Natural killer cell treated with Interleukin-12 subunit alpha and Interleukin-12 subunit beta and Interleukin-15 and Interleukin-18, amount 100 ng/mL, for 72 hours (primary cell): ENCODE results near the gene NUBPL. TPM values are rescaled to one million over a fixed set of nuclear protein-coding genes. Genes with fewer than 3 reads are reported as not detected.
"Not testable (repeated sequence)": the region's sequence is repeated elsewhere in the genome, so short reads cannot be mapped to it uniquely, and the experiment has no call there.

Source experiments
- ATAC-seq, 2 donors: fragments of 150-1000 bp; cut with Tn5 transposase in 1 of 2; sonication (Bioruptor Pico), chemical (Tn5 transposase) in 1 of 2; 2 replicates each; pipeline ENCODE4 v1.10.0; 2021
- DNase-seq: peaks from one replicate; pipeline ENCODE4 v3.0.0; 2022; ENCODE audit warnings: low spot score
- H3K27ac Mint-ChIP-seq, 2 donors: 1 replicate in 1 of 2; 2 replicates in 1 of 2; pipeline ENCODE4 v1.8.0; 2022; ENCODE audit warnings: mixed read lengths in 2 of 2, mild to moderate bottlenecking in 1 of 2, moderate library complexity in 1 of 2
- H3K27me3 Mint-ChIP-seq, 2 donors: 1 replicate in 1 of 2; 2 replicates in 1 of 2; pipeline ENCODE4 v1.8.0; 2022; ENCODE audit warnings: mixed read lengths in 2 of 2
- H3K36me3 Mint-ChIP-seq: one replicate; pipeline ENCODE4 v1.8.0; 2022; ENCODE audit warnings: mixed read lengths
- H3K4me1 Mint-ChIP-seq, 2 donors: 1 replicate in 1 of 2; 2 replicates in 1 of 2; pipeline ENCODE4 v1.8.0; 2022; ENCODE audit warnings: low read depth in 2 of 2, mixed read lengths in 2 of 2, mild to moderate bottlenecking in 1 of 2
- H3K4me3 Mint-ChIP-seq: one replicate; pipeline ENCODE4 v1.8.0; 2022; ENCODE audit warnings: mixed read lengths
- H3K9me3 Mint-ChIP-seq: 2 replicates; pipeline ENCODE4 v1.8.0; 2022; ENCODE audit warnings: mixed read lengths
- total RNA-seq, 2 donors: library from RNA; stranded (reverse); gene quantifications; one replicate each; pipeline ENCODE4 v1.2.3, GENCODE V29; 2022

The NUBPL gene
- total RNA-seq, 2 donors from 2014 or later, result 9.0 to 12.3 TPM

DNA sequence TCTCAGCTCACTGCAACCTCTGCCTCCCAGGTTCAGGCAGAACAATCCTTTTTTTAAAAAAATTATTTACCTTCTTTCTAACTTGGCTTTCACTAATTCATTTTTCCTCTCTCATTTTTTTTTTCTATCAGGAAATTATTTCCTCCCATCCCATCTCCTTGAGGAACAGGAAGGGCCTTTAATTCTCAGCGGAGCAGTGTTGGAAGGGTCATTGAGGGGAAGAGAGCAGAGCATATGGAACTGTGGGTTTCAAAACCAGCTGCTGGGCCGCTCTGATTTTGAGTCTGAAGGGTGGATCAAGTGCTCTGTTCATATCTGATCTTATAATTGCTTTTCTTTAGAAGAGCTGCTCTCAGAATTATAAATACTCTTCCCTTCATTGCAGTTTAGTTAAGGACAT lies 29.0 kb downstream of the NUBPL start:
- DNase-seq, result no peak
- no peaks in the 10 kb centered on the region for H3K36me3 Mint-ChIP-seq
- H3K27ac Mint-ChIP-seq, result no peak overlapping the region

DNA sequence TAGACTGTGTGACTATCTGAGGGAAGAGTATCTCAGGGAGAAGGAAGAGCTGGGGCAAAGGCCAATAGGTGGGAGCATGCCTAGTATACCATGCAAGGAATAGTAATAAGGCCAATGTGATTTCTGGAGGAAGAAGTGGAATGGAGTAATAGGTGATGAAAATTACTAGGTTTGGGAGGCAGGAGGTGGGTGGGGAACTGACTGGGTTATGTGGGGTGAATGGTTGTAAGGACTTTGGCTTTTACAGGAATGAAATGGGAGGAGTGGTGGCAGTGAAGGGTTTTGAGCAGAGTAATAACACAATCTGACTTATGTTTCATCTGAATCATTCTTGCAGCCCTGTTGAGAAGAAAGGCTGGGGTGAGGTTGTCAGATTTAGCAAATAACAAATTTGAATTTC lies 30.9 kb downstream of the NUBPL start:
- no peak overlapping the region for H3K4me3 Mint-ChIP-seq
- no peak overlapping the region for H3K27ac Mint-ChIP-seq
- H3K4me1 Mint-ChIP-seq, result no peaks in the 10 kb centered on the region

More for the DNA sequence above, 29.0 kb downstream of the NUBPL start:
- H3K4me3 Mint-ChIP-seq, result no peak overlapping the region
- no peaks in the 10 kb centered on the region for H3K4me1 Mint-ChIP-seq
- H3K9me3 Mint-ChIP-seq, result no peaks in the 10 kb centered on the region
- no peaks in the 10 kb centered on the region for H3K27me3 Mint-ChIP-seq
- no peak for ATAC-seq

GRCh38 chr14:31592631-31593030 lies 31.4 kb downstream of the NUBPL start:
- H3K27ac Mint-ChIP-seq, result no peak overlapping the region
- H3K27me3 Mint-ChIP-seq, result no peaks in the 10 kb centered on the region
- no peak overlapping the region for H3K4me3 Mint-ChIP-seq
- H3K9me3 Mint-ChIP-seq, result no peaks in the 10 kb centered on the region
- DNase-seq (no peak), ATAC-seq (no peak)
- no peaks in the 10 kb centered on the region for H3K36me3 Mint-ChIP-seq
- no peaks in the 10 kb centered on the region for H3K4me1 Mint-ChIP-seq

More for the DNA sequence above, 30.9 kb downstream of the NUBPL start:
- Mint-ChIP-seq H3K9me3 (no peaks in the 10 kb centered on the region), H3K27me3 (no peaks in the 10 kb centered on the region), H3K36me3 (no peaks in the 10 kb centered on the region)
- no peak for DNase-seq
- no peak for ATAC-seq

GRCh38 chr14:31596342-31597095 lies 35.3 kb downstream of the NUBPL start:
- DNase-seq, result no peak
- Mint-ChIP-seq H3K4me1 (no peaks in the 10 kb centered on the region), H3K4me3 (no peak overlapping the region), H3K27ac (no peak overlapping the region), H3K9me3 (no peaks in the 10 kb centered on the region), H3K27me3 (no peaks in the 10 kb centered on the region), H3K36me3 (peaks cover 6% of the 10 kb centered on the region)
- ATAC-seq, result no peak

DNA sequence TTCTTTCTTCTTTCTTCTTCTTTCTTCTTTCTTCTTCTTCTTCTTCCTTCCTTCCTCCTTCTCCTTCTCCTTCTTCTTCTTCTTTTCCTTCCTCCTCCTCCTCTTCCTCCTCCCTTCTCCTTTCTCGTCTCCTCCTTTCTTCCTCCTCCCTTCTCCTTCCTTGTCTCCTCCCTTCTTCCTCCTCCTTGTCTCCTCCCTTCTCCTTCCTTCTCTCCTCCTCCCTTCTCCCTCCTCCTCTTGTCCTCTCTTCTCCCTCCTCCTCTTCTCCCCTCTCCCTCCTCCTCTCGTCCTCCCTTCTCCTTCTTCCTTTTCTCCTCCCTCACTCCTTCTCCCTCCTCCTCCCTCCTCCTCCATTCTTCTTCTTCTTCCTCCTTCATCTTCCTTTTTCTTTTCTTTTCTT lies 44.5 kb downstream of the NUBPL start:
- H3K27me3 Mint-ChIP-seq, result no peaks in the 10 kb centered on the region
- no peak overlapping the region for H3K4me3 Mint-ChIP-seq
- no peak for DNase-seq
- no peak for ATAC-seq
- H3K9me3 Mint-ChIP-seq, result peaks cover 6% of the 10 kb centered on the region
- H3K36me3 Mint-ChIP-seq, result peaks cover 28% of the 10 kb centered on the region
- H3K27ac Mint-ChIP-seq, result no peak overlapping the region
- H3K4me1 Mint-ChIP-seq, result peaks cover 0 to 3% of the 10 kb centered on the region in 2 donors

DNA sequence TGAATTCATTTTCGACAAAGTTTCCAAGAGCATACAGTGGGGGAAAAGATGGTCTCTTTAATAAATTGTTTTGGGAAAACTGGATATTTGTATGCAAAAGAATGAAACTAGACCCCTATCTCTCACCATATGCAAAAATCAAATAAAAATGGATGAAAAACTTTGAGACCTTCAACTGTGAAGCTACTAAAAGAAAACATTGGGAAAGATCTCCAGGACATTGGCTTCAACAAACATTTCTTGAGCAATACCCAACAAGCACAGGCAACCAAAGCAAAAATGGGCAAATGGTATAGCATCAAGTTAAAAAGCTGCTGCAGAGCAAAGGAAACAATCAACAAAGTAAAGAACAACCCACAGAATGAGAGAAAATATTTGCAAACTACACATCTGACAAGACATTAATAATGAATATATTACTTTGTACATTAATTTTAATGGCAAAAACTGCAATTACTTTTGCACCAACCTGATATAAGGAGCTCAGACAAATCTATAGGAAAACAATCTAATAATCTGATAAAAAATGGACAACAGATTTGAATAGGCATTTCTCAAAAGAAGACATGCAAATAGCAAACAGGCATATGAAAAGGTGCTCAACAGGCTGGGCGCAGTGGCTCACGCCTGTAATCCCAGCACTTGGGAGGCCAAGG lies 50.7 kb downstream of the NUBPL start:
- Mint-ChIP-seq H3K27ac (no peak overlapping the region), H3K9me3 (peaks cover 18% of the 10 kb centered on the region), H3K4me1 (peaks cover 0 to 5% of the 10 kb centered on the region in 2 donors), H3K36me3 (peaks cover 23% of the 10 kb centered on the region), H3K27me3 (no peaks in the 10 kb centered on the region), H3K4me3 (no peak overlapping the region)
- DNase-seq (no peak), ATAC-seq (no peak)

DNA sequence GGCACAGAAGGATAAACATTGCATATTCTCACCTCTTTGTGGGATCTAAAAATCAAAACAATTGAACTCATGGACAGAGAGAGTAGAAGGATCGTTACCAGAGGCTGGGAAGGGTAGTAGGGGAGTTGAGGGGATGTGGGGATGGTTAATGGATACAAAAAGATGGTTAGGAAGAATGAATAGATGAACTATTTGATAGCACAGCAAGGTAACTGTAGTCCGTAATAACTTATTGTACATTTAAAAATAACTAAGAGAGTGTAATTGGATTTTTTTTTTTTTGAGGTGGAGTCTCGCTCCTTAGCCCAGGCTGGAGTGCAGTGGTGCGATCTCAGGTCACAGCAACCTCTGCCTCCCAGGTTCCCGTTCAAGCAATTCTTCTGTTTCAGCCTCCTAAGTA lies 52.0 kb downstream of the NUBPL start:
- Mint-ChIP-seq H3K27ac (no peak overlapping the region), H3K27me3 (no peaks in the 10 kb centered on the region), H3K9me3 (peaks cover 25% of the 10 kb centered on the region), H3K4me1 (peaks cover 0 to 3% of the 10 kb centered on the region in 2 donors), H3K36me3 (peaks cover 17% of the 10 kb centered on the region), H3K4me3 (no peak overlapping the region)
- ATAC-seq (no peak), DNase-seq (no peak)

GRCh38 chr14:31618884-31619283 lies 57.7 kb downstream of the NUBPL start:
- DNase-seq, ATAC-seq, H3K4me1 Mint-ChIP-seq, H3K4me3 Mint-ChIP-seq, H3K27ac Mint-ChIP-seq, H3K27me3 Mint-ChIP-seq: not testable (repeated sequence)
- H3K36me3 Mint-ChIP-seq, result peaks cover 36% of the 10 kb centered on the region
- H3K9me3 Mint-ChIP-seq, result peaks cover 33% of the 10 kb centered on the region

DNA sequence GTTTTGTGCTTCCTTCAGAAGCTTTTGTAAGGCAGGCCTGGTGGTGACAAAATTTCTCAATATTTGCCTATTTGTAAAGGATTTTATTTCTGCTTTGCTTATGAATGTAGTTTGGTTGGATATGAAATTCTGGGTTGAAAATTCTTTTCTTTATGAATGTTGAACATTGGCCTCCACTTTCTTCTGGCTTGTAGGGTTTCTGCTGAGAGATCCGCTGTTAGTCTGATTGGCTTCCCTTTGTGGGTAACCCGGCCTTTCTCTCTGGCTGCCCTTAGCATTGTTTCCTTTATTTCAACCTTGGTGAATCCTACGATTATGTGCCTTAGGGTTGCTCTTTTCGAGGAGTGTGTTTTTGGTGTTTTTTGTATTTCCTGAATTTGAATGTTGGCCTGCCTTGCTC lies 58.2 kb downstream of the NUBPL start:
- H3K9me3 Mint-ChIP-seq, result peaks cover 37% of the 10 kb centered on the region
- H3K4me1 Mint-ChIP-seq, result peaks cover 0 to 9% of the 10 kb centered on the region in 2 donors
- DNase-seq, result no peak
- H3K4me3 Mint-ChIP-seq, result no peak overlapping the region
- H3K36me3 Mint-ChIP-seq, result peaks cover 40% of the 10 kb centered on the region
- no peaks in the 10 kb centered on the region for H3K27me3 Mint-ChIP-seq
- ATAC-seq, result no peak
- H3K27ac Mint-ChIP-seq, result no peak overlapping the region

- ATAC-seq, H3K4me1 Mint-ChIP-seq, H3K27ac Mint-ChIP-seq, H3K4me3 Mint-ChIP-seq, H3K27me3 Mint-ChIP-seq, DNase-seq: not testable (repeated sequence)
- H3K9me3 Mint-ChIP-seq, result peaks cover 33% of the 10 kb centered on the region
- peaks cover 40% of the 10 kb centered on the region for H3K36me3 Mint-ChIP-seq
Measured at GRCh38 chr14:31620898-31621297, 59.7 kb downstream of the NUBPL start.

GRCh38 chr14:31622060-31622459 lies 60.9 kb downstream of the NUBPL start:
- H3K4me3 Mint-ChIP-seq, result no peak overlapping the region
- H3K27me3 Mint-ChIP-seq, result no peaks in the 10 kb centered on the region
- ATAC-seq (no peak), DNase-seq (no peak)
- peaks cover 0 to 6% of the 10 kb centered on the region in 2 donors for H3K4me1 Mint-ChIP-seq
- H3K36me3 Mint-ChIP-seq, result peaks cover 40% of the 10 kb centered on the region
- H3K27ac Mint-ChIP-seq, result no peak overlapping the region
- peaks cover 31% of the 10 kb centered on the region for H3K9me3 Mint-ChIP-seq

GRCh38 chr14:31652900-31653299 lies 91.7 kb downstream of the NUBPL start:
- not testable (repeated sequence) for H3K27ac Mint-ChIP-seq, H3K27me3 Mint-ChIP-seq, DNase-seq, H3K4me1 Mint-ChIP-seq, ATAC-seq, H3K4me3 Mint-ChIP-seq
- peaks cover 35% of the 10 kb centered on the region for H3K36me3 Mint-ChIP-seq
- H3K9me3 Mint-ChIP-seq, result peaks cover 21% of the 10 kb centered on the region

DNA sequence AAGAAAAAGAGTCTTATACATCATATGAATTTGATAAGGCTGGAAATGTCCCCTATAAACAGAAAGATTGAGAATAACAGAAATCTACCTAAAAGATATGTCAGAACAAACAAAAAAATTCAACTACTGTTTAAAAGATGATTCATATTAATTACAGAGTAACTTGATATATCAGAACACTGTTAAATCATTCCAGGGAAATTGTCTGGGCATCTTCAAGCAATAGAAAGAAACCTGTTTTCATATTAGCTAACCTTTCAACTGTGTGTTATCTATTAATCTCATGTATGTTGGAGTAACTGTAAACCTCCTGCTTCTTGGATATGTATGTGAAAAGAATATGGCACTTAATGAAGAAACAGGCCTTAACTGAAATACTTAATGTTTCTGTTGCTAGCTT lies 96.7 kb downstream of the NUBPL start:
- Mint-ChIP-seq H3K9me3 (peaks cover 17% of the 10 kb centered on the region), H3K27me3 (no peaks in the 10 kb centered on the region), H3K36me3 (peaks cover 20% of the 10 kb centered on the region), H3K27ac (no peak overlapping the region), H3K4me1 (no peaks in the 10 kb centered on the region), H3K4me3 (no peak overlapping the region)
- DNase-seq (no peak), ATAC-seq (no peak)

GRCh38 chr14:31659278-31659677 lies 98.1 kb downstream of the NUBPL start:
- no peak for DNase-seq
- Mint-ChIP-seq H3K4me1 (no peaks in the 10 kb centered on the region), H3K9me3 (peaks cover 21% of the 10 kb centered on the region), H3K27ac (no peak overlapping the region), H3K36me3 (peaks cover 18% of the 10 kb centered on the region), H3K4me3 (no peak overlapping the region), H3K27me3 (no peaks in the 10 kb centered on the region)
- no peak for ATAC-seq
